ENCODE results near the gene LRMDA.

- TF ChIP-seq, protein P1, sequence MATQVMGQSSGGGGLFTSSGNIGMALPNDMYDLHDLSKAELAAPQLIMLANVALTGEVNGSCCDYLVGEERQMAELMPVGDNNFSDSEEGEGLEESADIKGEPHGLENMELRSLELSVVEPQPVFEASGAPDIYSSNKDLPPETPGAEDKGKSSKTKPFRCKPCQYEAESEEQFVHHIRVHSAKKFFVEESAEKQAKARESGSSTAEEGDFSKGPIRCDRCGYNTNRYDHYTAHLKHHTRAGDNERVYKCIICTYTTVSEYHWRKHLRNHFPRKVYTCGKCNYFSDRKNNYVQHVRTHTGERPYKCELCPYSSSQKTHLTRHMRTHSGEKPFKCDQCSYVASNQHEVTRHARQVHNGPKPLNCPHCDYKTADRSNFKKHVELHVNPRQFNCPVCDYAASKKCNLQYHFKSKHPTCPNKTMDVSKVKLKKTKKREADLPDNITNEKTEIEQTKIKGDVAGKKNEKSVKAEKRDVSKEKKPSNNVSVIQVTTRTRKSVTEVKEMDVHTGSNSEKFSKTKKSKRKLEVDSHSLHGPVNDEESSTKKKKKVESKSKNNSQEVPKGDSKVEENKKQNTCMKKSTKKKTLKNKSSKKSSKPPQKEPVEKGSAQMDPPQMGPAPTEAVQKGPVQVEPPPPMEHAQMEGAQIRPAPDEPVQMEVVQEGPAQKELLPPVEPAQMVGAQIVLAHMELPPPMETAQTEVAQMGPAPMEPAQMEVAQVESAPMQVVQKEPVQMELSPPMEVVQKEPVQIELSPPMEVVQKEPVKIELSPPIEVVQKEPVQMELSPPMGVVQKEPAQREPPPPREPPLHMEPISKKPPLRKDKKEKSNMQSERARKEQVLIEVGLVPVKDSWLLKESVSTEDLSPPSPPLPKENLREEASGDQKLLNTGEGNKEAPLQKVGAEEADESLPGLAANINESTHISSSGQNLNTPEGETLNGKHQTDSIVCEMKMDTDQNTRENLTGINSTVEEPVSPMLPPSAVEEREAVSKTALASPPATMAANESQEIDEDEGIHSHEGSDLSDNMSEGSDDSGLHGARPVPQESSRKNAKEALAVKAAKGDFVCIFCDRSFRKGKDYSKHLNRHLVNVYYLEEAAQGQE (tag by site-specific recombination; IDR thresholded peaks at IDR 0.05) = no peak
- TF ChIP-seq ZNF837 (tag by site-specific recombination; IDR thresholded peaks at IDR 0.05) = no peak
- no peak for TF ChIP-seq CTCF (tag by site-specific recombination; IDR thresholded peaks at IDR 0.05)
- TF ChIP-seq, protein P2, sequence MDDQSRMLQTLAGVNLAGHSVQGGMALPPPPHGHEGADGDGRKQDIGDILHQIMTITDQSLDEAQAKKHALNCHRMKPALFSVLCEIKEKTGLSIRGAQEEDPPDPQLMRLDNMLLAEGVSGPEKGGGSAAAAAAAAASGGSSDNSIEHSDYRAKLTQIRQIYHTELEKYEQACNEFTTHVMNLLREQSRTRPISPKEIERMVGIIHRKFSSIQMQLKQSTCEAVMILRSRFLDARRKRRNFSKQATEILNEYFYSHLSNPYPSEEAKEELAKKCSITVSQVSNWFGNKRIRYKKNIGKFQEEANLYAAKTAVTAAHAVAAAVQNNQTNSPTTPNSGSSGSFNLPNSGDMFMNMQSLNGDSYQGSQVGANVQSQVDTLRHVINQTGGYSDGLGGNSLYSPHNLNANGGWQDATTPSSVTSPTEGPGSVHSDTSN (CRISPR knock-in tag; IDR thresholded peaks at IDR 0.05) = no peak
Observed at GRCh38 chr10:76553263-76554032, 1122.0 kb downstream of the LRMDA start.
